Nephron (organoid): ENCODE results near the gene CEBPA.
A peak's percentile ranks its signal among the peaks of the same experiment; 100 is the strongest.

Experiments used
- H3K27ac Mint-ChIP-seq, 3 experiments: 2 replicates each; pipeline ENCODE4 v1.8.0; 2020; ENCODE audit warnings: mixed read lengths in 3 of 3, mild to moderate bottlenecking in 2 of 3, moderate library complexity in 1 of 3
- H3K27me3 Mint-ChIP-seq: 2 replicates; pipeline ENCODE4 v1.8.0; 2021; ENCODE audit warnings: low read depth, mild to moderate bottlenecking, moderate library complexity, mixed read lengths
- H3K36me3 Mint-ChIP-seq: 2 replicates; pipeline ENCODE4 v1.8.0; 2020; ENCODE audit warnings: low read depth, mixed read lengths
- H3K4me1 Mint-ChIP-seq: 2 replicates; pipeline ENCODE4 v1.8.0; 2020; ENCODE audit warnings: mixed read lengths
- H3K4me3 Mint-ChIP-seq, 3 experiments: 2 replicates each; pipeline ENCODE4 v1.8.0; 2020; ENCODE audit warnings: mild to moderate bottlenecking in 3 of 3, mixed read lengths in 3 of 3, moderate library complexity in 2 of 3
- H3K9me3 Mint-ChIP-seq: 2 replicates; pipeline ENCODE4 v1.8.0; 2020; ENCODE audit warnings: mixed read lengths
- TF ChIP-seq, protein P1 (sequence below), 3 experiments: fragments of 200-600 bp; sonication (generic); IDR thresholded peaks; one replicate each; pipeline ENCODE4 v1.5.0; 2021; ENCODE audit warnings: antibody characterized with exemption in 3 of 3; ENCODE audit not compliant: unreplicated experiment in 3 of 3

Gene CEBPA

DNA sequence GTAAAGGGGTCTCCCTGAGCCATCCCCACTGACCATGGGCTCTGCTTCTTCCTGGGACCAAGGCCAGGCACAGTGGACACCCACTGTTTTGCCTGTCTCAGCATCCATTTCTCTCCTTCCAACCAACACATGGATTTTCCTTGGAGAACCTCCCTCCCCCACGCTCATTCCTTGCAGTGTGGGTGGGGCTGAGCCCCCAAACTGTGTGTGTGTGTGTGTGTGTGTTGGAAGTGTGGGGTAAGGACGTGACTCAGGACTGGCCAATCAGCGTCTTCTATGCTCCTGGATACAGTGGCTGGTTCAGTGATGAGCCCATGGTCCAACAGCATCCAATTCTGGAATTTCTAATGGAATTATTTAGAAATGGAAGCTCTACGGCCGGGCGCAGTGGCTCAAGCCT, 18.7 kb downstream of the CEBPA start:
- H3K4me3 Mint-ChIP-seq, result no peak overlapping the region
- H3K9me3 Mint-ChIP-seq, result peaks cover 7% of the 10 kb centered on the region
- TF ChIP-seq, protein P1, sequence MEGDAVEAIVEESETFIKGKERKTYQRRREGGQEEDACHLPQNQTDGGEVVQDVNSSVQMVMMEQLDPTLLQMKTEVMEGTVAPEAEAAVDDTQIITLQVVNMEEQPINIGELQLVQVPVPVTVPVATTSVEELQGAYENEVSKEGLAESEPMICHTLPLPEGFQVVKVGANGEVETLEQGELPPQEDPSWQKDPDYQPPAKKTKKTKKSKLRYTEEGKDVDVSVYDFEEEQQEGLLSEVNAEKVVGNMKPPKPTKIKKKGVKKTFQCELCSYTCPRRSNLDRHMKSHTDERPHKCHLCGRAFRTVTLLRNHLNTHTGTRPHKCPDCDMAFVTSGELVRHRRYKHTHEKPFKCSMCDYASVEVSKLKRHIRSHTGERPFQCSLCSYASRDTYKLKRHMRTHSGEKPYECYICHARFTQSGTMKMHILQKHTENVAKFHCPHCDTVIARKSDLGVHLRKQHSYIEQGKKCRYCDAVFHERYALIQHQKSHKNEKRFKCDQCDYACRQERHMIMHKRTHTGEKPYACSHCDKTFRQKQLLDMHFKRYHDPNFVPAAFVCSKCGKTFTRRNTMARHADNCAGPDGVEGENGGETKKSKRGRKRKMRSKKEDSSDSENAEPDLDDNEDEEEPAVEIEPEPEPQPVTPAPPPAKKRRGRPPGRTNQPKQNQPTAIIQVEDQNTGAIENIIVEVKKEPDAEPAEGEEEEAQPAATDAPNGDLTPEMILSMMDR (IDR thresholded peaks at IDR 0.05; ENCODE audit: unreplicated experiment in 3 of 3), result no peak
- H3K4me1 Mint-ChIP-seq, result peaks cover 13% of the 10 kb centered on the region
- no peaks in the 10 kb centered on the region for H3K36me3 Mint-ChIP-seq
- no peak overlapping the region for H3K27ac Mint-ChIP-seq
- H3K27me3 Mint-ChIP-seq, result peaks cover 39% of the 10 kb centered on the region

DNA sequence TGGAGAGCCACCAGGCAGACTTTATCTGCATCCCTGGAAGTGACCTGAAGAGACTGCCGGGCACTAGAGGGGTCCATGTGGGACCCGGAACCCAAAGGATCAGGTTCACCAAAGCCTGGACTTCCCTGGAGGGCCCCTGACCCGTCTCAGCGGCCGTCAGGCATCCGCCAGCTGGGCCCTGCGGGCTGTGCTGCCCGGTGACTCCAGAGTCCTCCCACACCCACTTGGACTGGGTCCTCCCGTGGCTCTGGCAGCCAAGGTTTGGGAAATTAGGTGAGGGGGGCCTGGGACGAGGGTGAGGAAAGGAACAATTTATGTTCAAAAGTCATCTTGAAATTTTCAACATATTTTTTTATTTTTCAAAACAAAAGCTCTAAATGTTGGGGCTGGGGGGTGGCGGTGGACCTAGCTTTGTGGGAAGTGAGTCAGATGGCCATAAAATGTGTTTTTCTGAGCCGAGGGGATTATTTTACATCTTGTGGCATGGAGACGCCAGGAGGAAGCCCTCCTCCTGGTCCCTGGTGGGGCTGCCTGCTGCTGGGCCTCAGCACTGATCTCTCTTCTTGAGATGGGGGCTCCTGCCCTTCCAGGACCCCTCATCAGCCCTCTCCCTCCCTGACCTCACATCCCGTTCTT, 20.2 kb downstream of the CEBPA start:
- no peaks in the 10 kb centered on the region for H3K36me3 Mint-ChIP-seq
- TF ChIP-seq, protein P1 (IDR thresholded peaks at IDR 0.05; ENCODE audit: unreplicated experiment in 3 of 3), result no peak
- peaks cover 42% of the 10 kb centered on the region for H3K27me3 Mint-ChIP-seq
- no peaks in the 10 kb centered on the region for H3K9me3 Mint-ChIP-seq
- H3K27ac Mint-ChIP-seq, result peak overlapping the region in 1 of 3 experiments; percentile 38
- no peak overlapping the region for H3K4me3 Mint-ChIP-seq
- H3K4me1 Mint-ChIP-seq, result peaks cover 18% of the 10 kb centered on the region

DNA sequence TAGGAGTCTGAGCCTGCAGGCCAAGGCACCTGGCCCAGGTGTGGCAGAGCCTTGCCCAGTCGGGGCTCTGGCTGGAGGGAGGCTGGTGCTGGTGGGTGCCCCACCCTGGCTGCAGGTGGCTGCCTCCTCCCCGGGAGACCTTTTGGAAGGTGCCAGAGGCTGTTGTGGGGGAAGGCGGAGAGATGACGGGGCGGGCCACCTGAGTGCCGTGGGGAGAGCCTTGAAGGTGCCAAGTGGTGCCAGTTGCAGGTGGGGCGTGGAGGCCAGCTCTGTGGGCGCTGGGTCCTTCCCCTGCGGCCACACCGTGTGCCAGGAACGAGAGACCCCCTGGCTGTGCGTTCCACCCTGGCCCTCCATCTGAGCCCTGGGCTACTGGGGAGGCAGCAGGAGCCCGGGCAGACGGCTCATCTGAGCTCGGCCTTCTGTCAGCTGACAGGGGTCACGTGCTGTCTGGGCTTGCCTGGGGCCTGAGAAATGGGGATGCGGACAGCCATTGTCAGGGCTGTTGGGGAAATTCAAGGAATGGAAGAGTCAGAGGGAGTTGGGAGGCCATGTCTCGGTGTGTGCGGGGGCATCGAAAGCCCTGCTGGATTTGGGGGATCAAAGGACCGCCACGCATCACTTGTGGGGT, 20.9 kb downstream of the CEBPA start:
- Mint-ChIP-seq H3K36me3 (no peaks in the 10 kb centered on the region), H3K27ac (peak overlapping the region in 1 of 3 experiments; percentile 38), H3K9me3 (no peaks in the 10 kb centered on the region), H3K4me1 (peaks cover 18% of the 10 kb centered on the region), H3K4me3 (no peak overlapping the region), H3K27me3 (peaks cover 36% of the 10 kb centered on the region)
- TF ChIP-seq, protein P1 (IDR thresholded peaks at IDR 0.05; ENCODE audit: unreplicated experiment in 3 of 3), result no peak

DNA sequence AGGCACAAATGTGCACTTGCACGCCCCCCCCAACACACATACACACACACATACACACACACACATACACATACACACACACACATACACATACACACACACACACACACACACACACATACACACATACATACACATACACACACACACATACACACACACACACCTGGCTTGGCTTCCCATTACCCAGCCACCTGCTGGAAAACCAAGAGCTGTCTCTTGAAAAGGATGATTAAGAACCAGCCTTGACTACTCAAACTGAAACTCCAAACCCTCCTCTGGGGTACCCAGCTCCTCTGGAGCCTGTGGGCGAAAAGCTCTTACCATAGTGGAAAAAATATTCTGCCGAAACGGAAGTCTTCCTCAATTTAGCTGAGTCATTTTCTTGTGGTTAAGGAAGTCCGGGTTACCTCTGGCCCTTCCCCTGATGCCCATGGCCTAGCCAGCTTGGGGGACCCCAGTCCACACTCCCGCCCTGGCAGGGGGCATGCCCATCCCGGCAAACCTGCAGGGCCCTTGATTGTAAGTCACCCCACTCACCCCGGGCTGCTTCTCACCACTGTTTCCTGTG, 21.9 kb downstream of the CEBPA start:
- no peak overlapping the region for H3K4me3 Mint-ChIP-seq
- H3K9me3 Mint-ChIP-seq, result no peaks in the 10 kb centered on the region
- H3K4me1 Mint-ChIP-seq, result peaks cover 18% of the 10 kb centered on the region
- H3K27ac Mint-ChIP-seq, result peak overlapping the region; percentile 3 to 57 (median 20)
- H3K36me3 Mint-ChIP-seq, result no peaks in the 10 kb centered on the region
- TF ChIP-seq, protein P1 (IDR thresholded peaks at IDR 0.05; ENCODE audit: unreplicated experiment in 3 of 3), result no peak
- H3K27me3 Mint-ChIP-seq, result peaks cover 31% of the 10 kb centered on the region

DNA sequence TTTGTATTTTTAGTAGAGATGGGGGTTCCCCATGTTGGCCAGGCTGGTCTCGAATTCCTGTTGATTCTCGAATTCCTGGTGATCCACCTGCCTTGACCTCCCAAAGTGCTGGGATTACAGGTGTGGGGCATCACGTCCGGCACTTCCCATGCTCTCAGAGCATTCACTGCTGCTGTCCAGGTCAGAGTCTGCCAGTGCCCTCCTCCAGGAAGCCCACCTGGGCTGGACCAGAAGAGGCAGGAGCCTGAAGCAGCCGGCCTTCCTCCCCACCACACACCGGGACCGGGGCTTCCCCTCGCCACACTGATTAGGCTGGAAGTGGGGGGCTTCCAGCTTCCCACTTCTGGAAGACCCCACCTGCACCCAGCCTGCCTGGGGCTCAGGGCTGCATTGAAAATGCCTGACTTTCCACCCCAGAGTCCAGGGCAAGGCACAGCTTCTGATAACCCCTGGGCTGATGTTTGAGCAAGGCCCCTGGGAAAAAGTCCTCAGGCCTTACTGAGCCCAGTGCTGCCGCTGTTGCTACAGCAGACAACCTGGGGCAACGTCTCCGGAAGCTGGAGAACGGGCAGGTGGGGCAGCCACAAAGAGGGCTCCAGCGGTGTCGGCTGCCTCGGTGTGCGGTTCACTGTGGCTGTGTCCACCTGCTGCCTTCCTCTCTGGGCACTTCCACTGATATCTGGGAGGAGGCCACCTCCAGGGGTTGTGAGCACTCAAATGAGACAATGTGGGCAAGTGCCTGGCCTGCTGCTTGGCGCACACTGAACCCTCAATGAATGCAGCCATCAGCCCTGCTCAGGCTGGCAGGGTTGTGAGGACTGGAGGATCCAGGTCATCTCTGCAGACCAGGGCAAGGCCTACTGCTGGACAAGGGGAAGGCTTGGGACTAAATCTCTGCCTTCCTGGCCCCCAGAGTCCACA, 22.6 kb downstream of the CEBPA start:
- Mint-ChIP-seq H3K9me3 (no peaks in the 10 kb centered on the region), H3K27me3 (peaks cover 27% of the 10 kb centered on the region), H3K27ac (peak overlapping the region; percentile 3 to 57 (median 20)), H3K4me1 (peaks cover 18% of the 10 kb centered on the region), H3K4me3 (no peak overlapping the region), H3K36me3 (no peaks in the 10 kb centered on the region)
- TF ChIP-seq, protein P1 (IDR thresholded peaks at IDR 0.05; ENCODE audit: unreplicated experiment in 3 of 3), result no peak
